ENCODE measurements around the gene TMEM217. TPM values are rescaled to one million over a fixed set of nuclear protein-coding genes. Genes with fewer than 3 reads are reported as not detected.
"Not testable (repeated sequence)": the region's sequence is repeated elsewhere in the genome, so short reads cannot be mapped to it uniquely, and the experiment has no call there.

The TMEM217 gene
- total RNA-seq, 1 experiment from 2014 or later = 0.36 TPM

DNA sequence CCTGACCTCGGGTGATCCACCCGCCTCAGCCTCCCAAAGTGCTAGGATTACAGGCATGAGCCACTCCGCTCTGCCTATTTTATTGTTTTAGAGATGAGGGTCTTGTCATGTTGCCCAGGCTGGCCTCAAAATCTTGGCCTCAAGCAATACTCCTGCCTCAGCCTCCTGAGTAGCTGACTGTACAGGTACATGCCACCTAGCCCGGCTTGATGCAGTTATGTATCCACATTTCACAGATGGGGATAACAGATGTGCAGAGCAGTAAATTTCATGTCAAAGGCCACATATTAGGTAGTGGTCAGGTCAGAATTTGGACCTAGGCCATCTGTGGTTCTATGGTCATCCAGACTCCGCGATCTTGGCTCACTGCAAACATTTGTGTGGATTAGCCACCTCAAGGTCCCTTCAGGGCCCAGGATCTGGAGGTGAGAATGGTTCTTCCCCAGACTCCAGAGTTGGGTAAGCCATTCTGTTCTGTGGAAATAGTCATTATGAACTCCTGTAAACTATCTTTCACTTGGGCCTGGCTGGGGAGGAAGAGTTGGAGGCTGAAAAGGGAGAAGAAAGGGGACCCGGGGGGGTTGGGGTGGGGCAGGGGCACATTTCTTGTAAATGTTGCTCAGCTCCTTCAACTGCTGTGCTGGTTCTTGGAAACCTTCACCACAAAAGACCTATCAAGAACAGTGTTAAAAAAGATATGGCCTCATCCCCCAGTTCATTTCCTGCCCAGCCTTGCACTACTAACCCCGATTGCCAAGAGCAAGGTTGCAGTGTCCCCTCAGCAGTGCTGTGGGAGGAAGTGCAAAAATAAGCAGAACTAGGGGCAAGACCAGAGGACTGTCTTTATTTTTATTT lies 75.0 kb downstream of the TMEM217 start:
- Histone ChIP-seq H3K36me3 (no peaks in the 10 kb centered on the region), H3K27me3 (no peaks in the 10 kb centered on the region), H3K9me3 (no peaks in the 10 kb centered on the region), H3K4me3 (no peak overlapping the region)
- no peak for DNase-seq

DNA sequence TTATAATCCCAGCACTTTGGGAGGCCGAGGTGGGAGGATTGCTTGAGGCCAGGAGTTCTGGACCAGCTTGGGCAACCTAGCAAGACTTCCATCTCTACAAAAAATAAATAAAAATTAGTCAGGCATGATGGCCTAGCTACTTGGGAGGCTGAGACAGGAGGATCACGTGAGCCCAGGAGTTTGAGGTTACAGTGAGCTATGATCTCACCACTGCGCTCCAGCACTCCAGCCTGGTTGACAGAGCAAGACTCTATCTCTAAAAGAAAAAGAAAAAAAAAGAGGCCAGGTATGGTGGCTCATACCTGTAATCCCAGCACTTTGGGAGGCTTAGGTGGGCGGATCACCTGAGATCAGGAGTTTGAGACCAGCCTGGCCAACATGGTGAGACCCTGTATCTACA lies 77.3 kb downstream of the TMEM217 start:
- H3K27me3 ChIP-seq, H3K9me3 ChIP-seq, H3K36me3 ChIP-seq, H3K4me3 ChIP-seq, DNase-seq: not testable (repeated sequence)

DNA sequence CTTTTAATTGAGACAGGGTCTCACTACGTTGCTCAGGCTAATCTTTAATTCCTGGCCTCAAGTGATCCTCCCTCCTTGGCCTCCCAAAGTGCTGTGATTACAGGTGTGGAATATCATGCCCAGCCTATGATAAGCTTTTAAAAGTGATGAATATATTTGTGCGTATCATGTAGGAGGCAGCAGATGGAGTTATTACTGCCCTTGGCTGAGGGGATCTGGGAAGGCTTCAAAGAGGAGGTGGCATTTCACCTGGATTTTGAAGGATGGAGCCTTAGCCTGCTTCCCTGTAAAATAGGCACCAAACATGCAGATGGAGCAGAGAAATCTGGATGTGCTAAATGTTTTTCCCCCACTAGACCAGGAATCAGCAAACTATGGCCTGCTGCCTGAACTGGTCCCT lies 77.9 kb downstream of the TMEM217 start:
- Histone ChIP-seq H3K4me3 (no peak overlapping the region), H3K27me3 (no peaks in the 10 kb centered on the region), H3K9me3 (no peaks in the 10 kb centered on the region), H3K36me3 (peaks cover 7% of the 10 kb centered on the region)
- DNase-seq = no peak

DNA sequence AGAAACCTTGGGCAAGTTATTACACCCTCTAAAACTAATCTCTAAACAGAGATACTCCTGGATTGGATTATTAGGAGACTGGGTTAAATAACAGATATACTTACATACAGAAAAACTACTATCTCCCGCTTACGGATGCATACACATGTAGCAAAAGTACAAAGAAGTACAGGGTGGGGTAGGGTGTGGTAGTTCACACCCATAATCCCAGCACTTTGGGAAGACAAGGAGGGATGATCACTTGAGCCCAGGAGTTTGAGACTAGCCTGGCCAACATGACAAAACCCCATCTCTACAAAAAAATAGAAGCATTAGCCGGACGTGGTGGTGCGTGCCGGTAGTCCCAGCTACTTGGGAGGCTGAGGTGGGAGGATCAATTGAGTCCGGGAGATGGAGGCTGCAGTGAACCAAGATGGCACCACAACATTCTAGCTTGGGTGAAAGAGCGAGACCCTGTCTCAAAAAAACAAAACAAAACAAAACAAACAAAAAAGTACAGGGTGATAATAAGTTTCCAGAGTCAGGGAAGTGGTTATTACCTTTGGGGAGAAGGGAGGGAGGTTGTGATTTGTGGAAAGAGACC lies 79.9 kb downstream of the TMEM217 start:
- Histone ChIP-seq H3K9me3 (no peaks in the 10 kb centered on the region), H3K36me3 (peaks cover 27% of the 10 kb centered on the region), H3K4me3 (no peak overlapping the region), H3K27me3 (no peaks in the 10 kb centered on the region)
- DNase-seq = no peak

DNA sequence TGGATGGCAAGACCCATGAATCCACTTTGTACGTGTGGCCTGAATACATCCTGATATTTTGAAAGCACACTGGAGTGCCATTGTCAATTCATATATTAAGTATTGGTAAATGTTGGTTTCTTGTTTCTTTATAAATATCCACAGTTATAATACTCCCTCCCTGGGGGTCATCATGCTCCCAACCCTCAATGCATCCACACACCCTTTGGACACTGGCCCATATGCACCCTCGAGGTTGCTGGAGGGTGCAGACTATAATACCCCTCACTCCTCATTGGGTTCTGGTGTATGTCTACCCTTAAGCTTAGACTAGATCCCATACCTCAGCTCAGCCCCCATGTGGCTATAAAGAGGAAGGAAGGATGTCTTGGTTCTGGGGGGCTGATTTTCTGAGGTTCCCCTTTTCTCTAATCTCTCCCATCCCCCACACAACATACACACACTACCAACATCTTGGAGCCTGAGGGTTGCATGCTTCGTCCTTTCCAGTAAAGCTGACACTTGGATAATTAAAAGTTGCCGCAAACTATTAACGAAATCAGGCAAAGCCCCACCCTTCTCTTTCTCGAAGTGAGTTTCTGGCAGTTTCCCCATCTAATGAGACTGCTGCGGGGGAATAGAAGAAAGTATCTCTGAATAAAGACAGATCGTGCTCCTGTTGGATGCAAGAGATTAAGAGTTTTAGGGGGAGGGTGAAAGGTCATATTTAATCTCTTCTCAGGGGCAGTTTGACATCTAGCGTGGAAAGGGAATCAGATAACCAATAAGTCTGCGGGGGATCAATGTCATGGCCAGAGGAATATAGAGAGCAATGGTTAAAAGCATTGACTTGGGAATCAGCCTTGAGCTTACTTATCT lies 80.6 kb downstream of the TMEM217 start:
- peaks cover 34% of the 10 kb centered on the region for H3K36me3 ChIP-seq
- no peak for DNase-seq
- H3K4me3 ChIP-seq = no peak overlapping the region
- H3K9me3 ChIP-seq = no peaks in the 10 kb centered on the region
- H3K27me3 ChIP-seq = no peaks in the 10 kb centered on the region

DNA sequence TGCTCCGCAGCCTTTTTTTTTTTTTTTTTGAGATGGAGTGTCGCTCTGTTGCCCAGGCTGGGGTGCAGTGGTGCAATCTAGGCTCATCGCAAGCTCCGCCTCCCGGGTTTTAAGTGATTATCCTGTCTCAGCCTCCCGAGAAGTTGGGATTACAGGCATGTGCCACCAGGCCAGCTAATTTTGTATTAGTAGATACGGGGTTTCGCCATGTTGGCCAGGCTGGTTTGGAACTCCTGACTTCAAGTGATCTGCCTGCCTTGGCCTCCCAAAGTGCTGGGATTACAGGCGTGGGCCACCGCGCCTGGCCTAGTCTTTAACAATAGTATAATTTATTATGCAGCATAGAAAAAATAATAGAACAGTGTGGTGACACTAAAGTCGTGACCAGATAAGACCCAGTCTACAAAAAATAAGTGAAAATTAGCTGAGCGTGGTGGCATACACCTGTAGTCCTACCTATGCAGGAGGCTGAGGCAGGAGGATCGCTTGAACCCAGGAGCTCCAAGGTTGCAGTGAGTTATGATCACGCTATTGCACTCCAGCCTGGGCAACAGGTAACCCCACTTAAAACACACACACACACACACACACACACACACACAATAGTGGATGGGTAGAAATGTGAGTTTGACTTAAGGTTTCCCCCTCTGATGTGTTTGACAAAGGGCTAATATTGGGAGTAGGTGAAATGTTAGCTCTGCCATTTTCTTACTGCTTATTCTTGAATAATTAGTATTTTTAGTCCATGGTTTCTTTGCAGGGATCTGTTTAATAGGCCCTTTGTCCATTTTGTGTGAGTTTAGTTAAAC lies 81.5 kb downstream of the TMEM217 start:
- Histone ChIP-seq H3K4me3 (no peak overlapping the region), H3K36me3 (peaks cover 36% of the 10 kb centered on the region), H3K27me3 (no peaks in the 10 kb centered on the region), H3K9me3 (no peaks in the 10 kb centered on the region)
- DNase-seq = no peak

DNA sequence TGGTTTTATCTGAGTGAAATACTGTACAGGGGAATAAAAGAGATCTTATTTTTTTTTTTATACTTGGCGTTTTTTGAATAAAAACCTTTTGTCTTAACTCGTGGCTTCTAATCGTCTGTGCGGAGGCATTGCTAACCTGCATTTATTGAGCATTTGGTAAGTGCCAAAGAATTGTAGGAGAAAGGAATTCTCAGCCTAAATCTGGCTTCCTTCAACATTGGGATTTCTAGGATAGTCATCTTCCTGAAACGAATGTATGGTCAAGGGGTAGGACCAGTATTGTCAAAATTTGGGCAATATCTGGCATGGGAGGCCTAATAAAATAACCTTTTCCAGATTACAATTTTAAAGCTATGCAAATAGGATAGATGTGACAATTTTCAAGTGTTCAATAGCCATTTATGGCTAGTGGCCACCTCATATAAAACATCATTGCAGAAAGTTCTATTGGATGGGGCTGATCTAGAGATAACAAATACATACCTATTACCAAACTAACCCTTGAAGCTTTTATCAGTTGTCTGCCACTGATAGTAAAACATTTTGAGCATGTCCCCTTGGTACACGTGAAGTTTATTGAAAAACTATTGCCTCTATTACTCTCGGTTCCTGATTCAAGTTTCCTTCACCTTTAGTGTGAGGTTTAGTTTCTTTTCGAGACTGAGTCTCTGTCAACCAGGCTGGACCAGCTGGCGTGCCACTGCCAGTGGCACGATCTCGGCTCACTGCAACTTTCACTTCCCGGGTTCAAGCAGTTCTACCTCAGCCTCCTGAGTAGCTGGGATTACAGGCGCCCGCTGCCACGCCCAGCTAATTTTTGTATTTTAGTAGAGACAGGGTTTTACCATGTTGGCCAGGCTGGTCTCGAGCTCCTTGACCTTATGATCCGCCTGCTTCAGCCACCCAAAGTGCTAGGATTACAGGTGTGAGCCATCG lies 82.3 kb downstream of the TMEM217 start:
- Histone ChIP-seq H3K36me3 (peaks cover 41% of the 10 kb centered on the region), H3K9me3 (no peaks in the 10 kb centered on the region), H3K4me3 (no peak overlapping the region), H3K27me3 (no peaks in the 10 kb centered on the region)
- no peak for DNase-seq

DNA sequence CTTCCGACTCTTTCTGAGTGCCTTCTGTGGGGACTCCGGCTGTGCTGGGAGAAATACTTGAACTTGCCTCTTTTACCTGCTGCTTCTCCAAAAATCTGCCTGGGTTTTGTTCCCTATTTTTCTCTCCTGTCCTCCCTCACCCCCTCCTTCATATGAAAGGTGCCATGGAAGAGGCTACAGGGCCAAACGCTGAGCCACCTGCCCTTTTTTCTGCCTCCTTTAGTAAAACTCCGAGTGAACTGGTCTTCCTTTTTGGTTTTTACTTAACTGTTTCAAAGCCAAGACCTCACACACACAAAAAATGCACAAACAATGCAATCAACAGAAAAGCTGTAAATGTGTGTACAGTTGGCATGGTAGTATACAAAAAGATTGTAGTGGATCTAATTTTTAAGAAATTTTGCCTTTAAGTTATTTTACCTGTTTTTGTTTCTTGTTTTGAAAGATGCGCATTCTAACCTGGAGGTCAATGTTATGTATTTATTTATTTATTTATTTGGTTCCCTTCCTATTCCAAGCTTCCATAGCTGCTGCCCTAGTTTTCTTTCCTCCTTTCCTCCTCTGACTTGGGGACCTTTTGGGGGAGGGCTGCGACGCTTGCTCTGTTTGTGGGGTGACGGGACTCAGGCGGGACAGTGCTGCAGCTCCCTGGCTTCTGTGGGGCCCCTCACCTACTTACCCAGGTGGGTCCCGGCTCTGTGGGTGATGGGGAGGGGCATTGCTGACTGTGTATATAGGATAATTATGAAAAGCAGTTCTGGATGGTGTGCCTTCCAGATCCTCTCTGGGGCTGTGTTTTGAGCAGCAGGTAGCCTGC lies 83.2 kb downstream of the TMEM217 start:
- Histone ChIP-seq H3K4me3 (no peak overlapping the region), H3K9me3 (no peaks in the 10 kb centered on the region), H3K27me3 (no peaks in the 10 kb centered on the region), H3K36me3 (peaks cover 41% of the 10 kb centered on the region)
- DNase-seq = no peak

DNA sequence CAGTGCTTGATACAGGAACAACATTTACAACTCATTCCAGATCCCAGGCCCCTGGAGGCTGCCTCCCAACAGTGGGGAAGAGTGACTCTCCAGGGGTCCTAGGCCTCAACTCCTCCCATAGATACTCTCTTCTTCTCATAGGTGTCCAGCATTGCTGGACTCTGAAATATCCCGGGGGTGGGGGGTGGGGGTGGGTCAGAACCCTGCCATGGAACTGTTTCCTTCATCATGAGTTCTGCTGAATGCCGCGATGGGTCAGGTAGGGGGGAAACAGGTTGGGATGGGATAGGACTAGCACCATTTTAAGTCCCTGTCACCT lies 83.8 kb downstream of the TMEM217 start:
- Histone ChIP-seq H3K36me3 (peaks cover 41% of the 10 kb centered on the region), H3K4me3 (no peak overlapping the region), H3K27me3 (no peaks in the 10 kb centered on the region), H3K9me3 (no peaks in the 10 kb centered on the region)
- DNase-seq = no peak

DNA sequence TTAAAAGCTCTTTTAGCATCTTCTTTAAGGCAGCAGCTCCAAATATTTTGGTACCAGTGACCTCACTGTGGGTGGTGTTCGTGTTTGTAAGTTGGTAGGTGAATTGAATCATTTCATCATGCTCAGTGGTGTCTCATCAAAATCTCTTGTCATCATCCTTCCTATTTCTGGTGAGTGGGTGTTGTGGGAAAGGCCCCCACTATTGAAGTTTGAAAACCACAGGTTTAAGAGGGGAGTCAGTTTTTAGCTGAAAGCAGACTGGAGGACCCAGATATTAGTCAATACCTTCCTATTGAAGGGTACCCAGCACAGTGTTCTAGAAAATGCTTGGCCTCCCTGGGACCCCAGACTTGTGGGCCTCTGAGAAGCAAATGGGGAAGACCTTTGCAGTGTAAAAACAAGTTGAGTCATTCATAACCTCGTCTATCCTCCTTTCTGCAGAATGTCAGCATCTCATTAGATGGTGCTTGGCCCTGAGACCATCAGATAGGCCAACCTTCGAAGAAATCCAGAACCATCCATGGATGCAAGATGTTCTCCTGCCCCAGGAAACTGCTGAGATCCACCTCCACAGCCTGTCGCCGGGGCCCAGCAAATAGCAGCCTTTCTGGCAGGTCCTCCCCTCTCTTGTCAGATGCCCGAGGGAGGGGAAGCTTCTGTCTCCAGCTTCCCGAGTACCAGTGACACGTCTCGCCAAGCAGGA lies 84.3 kb downstream of the TMEM217 start:
- no peak for DNase-seq
- Histone ChIP-seq H3K4me3 (no peak overlapping the region), H3K36me3 (peaks cover 41% of the 10 kb centered on the region), H3K9me3 (no peaks in the 10 kb centered on the region), H3K27me3 (no peaks in the 10 kb centered on the region)

DNA sequence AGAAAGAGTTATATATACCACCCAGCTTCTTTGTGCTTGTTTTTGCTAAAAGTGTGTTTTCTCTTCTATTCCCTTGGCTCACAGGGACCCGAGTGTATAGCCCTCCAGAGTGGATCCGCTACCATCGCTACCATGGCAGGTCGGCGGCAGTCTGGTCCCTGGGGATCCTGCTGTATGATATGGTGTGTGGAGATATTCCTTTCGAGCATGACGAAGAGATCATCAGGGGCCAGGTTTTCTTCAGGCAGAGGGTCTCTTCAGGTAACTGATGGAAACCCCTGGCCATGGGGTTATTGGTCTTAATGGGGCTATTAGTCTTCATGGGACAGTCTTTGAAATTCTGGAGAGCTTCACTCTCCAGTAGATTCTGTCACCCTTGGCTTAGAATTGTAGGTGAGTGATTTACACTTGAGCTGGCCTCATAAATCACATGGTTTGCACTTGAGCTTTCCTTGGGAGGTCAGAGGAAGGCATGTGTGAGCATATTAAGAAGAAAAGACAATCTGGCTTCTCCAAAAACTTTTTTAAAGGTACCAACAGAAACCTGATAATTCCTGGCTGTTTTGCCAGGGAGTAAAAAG lies 84.9 kb downstream of the TMEM217 start:
- H3K27me3 ChIP-seq = no peaks in the 10 kb centered on the region
- no peak for DNase-seq
- H3K9me3 ChIP-seq = no peaks in the 10 kb centered on the region
- peaks cover 41% of the 10 kb centered on the region for H3K36me3 ChIP-seq
- no peak overlapping the region for H3K4me3 ChIP-seq

DNA sequence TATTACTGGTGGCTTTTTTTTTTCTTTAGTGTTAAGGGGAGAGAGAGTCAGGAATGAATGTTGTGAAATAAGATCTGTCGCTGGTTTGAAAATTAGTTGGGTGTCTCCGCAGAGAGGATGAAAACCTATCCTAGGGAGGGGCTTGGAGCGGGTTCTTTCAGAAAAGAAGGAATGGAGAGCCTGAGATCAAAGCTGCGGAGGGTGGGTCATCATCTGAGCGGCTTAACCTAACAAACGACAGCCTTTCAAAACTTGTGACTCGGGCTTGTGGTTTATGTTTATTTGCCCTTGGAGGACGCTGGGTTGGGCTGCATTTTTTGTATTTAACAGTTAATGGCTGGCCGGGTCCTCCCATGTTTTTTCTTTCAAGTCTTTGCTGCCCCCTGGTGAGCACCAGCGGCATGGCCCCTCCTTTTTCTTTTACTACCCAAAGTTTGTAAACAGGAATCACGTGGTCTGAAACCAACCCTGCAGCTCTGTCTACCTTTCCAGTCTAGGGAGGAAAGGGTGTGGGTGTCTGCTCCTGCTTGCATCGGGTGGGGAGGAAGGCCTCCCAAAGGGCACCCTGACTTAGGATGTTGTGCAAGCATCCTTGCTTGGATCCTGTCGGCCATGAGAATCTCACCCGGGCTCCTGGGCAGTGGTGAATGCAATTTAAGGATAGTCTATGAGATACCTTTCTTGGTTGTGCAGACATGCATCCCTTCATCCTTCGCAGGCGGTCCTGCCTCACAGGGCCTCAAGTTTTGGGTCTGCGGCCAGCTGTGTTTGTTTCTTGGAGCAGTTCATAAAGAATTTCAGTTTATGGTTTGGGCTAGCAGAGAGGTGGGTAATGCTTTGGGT lies 85.8 kb downstream of the TMEM217 start:
- peaks cover 41% of the 10 kb centered on the region for H3K36me3 ChIP-seq
- no peaks in the 10 kb centered on the region for H3K9me3 ChIP-seq
- H3K4me3 ChIP-seq = peak overlapping the region; percentile 90
- no peaks in the 10 kb centered on the region for H3K27me3 ChIP-seq
- peak; percentile 79 for DNase-seq

DNA sequence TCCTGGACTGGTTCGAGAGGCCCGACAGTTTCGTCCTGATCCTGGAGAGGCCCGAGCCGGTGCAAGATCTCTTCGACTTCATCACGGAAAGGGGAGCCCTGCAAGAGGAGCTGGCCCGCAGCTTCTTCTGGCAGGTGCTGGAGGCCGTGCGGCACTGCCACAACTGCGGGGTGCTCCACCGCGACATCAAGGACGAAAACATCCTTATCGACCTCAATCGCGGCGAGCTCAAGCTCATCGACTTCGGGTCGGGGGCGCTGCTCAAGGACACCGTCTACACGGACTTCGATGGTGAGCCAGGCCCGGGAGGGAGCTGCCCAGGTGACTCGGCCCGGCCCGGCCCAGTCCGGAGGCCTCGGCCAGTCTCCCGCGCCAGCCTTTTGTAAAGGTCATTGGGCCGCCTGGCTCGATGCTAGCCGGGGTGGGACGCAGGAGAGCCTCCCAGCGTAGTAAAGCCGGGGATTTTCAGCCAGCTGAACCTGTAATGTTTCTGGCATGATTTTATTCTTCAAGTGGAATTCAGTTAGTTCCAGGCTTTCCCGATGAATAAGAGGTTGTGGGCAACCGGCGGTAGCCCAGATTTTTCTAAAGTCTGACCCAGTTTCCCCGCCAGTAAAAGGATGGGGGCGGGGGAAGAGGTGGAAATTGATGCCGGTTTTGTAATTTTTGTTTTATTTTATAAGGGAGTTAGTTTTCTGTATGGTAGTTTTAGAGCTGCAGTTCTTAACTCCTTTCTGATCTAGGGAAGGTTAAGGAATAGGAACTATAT lies 86.6 kb downstream of the TMEM217 start:
- DNase-seq = peak; percentile 52
- Histone ChIP-seq H3K27me3 (no peaks in the 10 kb centered on the region), H3K9me3 (no peaks in the 10 kb centered on the region), H3K36me3 (peaks cover 41% of the 10 kb centered on the region), H3K4me3 (peak overlapping the region; percentile 90)

All from MG63 (cell line).